Measurements from ENCODE around the gene FNDC10. TPM values are rescaled to one million over a fixed set of nuclear protein-coding genes. Genes with fewer than 3 reads are reported as not detected.

Gene FNDC10
- total and polyA plus RNA-seq, 10 of the 15 experiments (the other 5 are each of a cell fraction or from before 2014, with no cell fraction given): 0.05 to 1.3 (median 0.25) TPM; not detected in 4

- TF ChIP-seq HSF1 (IDR thresholded peaks at IDR 0.05; ENCODE audit: low read depth, low read length) (no peak), POLR2A (IDR thresholded peaks at IDR 0.05; ENCODE audit: low read depth, low read length) (peak; percentile 94), BCLAF1 (IDR thresholded peaks at IDR 0.05) (no peak), SUPT20H (IDR thresholded peaks at IDR 0.05; ENCODE audit: borderline replicate concordance, control insufficient read depth, low read depth, low read length) (no peak; the same call in 1 of the 2 replicates), NR2C1 (IDR thresholded peaks at IDR 0.05) (peak; percentile 68), KDM1A (IDR thresholded peaks at IDR 0.05; ENCODE audit: borderline replicate concordance) (no peak), TBL1XR1 (IDR thresholded peaks at IDR 0.05; ENCODE audit: low read depth, low read length) (no peak; the same call in 1 of the 2 replicates), HDGF (IDR thresholded peaks at IDR 0.05) (no peak), RELA (IDR thresholded peaks at IDR 0.05; ENCODE audit: borderline replicate concordance, partially characterized antibody) (no peak), JUNB (IDR thresholded peaks at IDR 0.05) (no peak), SMAD5 (IDR thresholded peaks at IDR 0.05; ENCODE audit: low read depth) (peak; percentile 76), ASH2L (IDR thresholded peaks at IDR 0.05; ENCODE audit: borderline replicate concordance, low read depth) (peak; percentile 84; the same call in 1 of the 2 replicates), PKNOX1 (IDR thresholded peaks at IDR 0.05) (no peak), PML (IDR thresholded peaks at IDR 0.05; ENCODE audit: low read length) (peak; percentile 63; the same call in 1 of the 2 replicates), MTA2 (IDR thresholded peaks at IDR 0.05; ENCODE audit: low read depth) (no peak), FOXK2 (IDR thresholded peaks at IDR 0.05) (peak; percentile 74), YY1 (IDR thresholded peaks at IDR 0.05; ENCODE audit: low read depth, low read length) (no peak), IRF3 (IDR thresholded peaks at IDR 0.05) (no peak), RB1 (IDR thresholded peaks at IDR 0.05; ENCODE audit: borderline replicate concordance) (peak; percentile 79; the same call in 1 of the 2 replicates), GABPA (IDR thresholded peaks at IDR 0.05; ENCODE audit: low read depth) (0 out of 2 replicates have a peak, but pooled peaks have one; percentile 36), CHD2 (IDR thresholded peaks at IDR 0.05; ENCODE audit: borderline replicate concordance, low read depth, low read length) (0 out of 2 replicates have a peak, but pooled peaks have one; percentile 60), SRF (IDR thresholded peaks at IDR 0.05; ENCODE audit: low read depth in 2 of 2, low read length in 2 of 2) (peak; percentile 78 to 96), CREB1 (IDR thresholded peaks at IDR 0.05; ENCODE audit: low read depth) (peak; percentile 100)
Observed at GRCh38 chr1:1574721-1575537, 25.0 kb downstream of the FNDC10 start, which contains the start of gene SSU72 (continued).
